Kidney (tissue), 14 donors: ENCODE measurements around the gene TCF12. TPM values are rescaled to one million over a fixed set of nuclear protein-coding genes. Genes with fewer than 3 reads are reported as not detected.

Experiments used
- DNase-seq, 5 donors: peaks; one replicate each; pipeline ENCODE4 v3.0.0-alpha.2; 2013 to 2020
- FAIRE-seq: peaks from 2 replicates; lab custom pipeline; 2012; peaks lifted over from hg19 to GRCh38; lab: Jason Lieb, UNC
- H3K27ac ChIP-seq, 2 donors: one replicate each; pipeline ENCODE4 v1.7.0; 2013; ENCODE audit warnings: low read depth in 2 of 2, low read length in 2 of 2, inconsistent platforms in 1 of 2
- H3K27me3 ChIP-seq: one replicate; pipeline ENCODE4 v1.7.1; 2013; ENCODE audit warnings: low read length, inconsistent platforms; ENCODE audit not compliant: control insufficient read depth, insufficient read depth
- H3K36me3 ChIP-seq, 3 donors: one replicate each; pipeline versions ENCODE4 v1.7.0 to v1.7.1; 2013; ENCODE audit warnings: low read length in 3 of 3, control low read depth in 1 of 3, inconsistent platforms in 1 of 3; ENCODE audit not compliant: insufficient read depth in 3 of 3, control insufficient read depth in 2 of 3
- H3K4me1 ChIP-seq, 3 donors: one replicate each; pipeline versions ENCODE4 v1.7.0 to v1.7.1; 2013; ENCODE audit warnings: low read length in 3 of 3, inconsistent platforms in 1 of 3, low read depth in 1 of 3; ENCODE audit not compliant: control insufficient read depth in 2 of 3, insufficient read depth in 2 of 3
- H3K4me3 ChIP-seq, 3 donors: one replicate each; pipeline versions ENCODE4 v1.7.0 to v1.8.1; 2013; ENCODE audit warnings: low read length in 3 of 3, control low read depth in 1 of 3, inconsistent platforms in 1 of 3
- H3K9ac ChIP-seq, 3 donors: one replicate each; pipeline versions ENCODE4 v1.7.0 to v1.7.1; 2013; ENCODE audit warnings: low read length in 3 of 3, control low read depth in 1 of 3, inconsistent platforms in 1 of 3
- H3K9me3 ChIP-seq, 3 donors: one replicate each; pipeline versions ENCODE4 v1.7.0 to v1.7.1; 2013; ENCODE audit warnings: low read length in 3 of 3, control low read depth in 1 of 3, inconsistent platforms in 1 of 3; ENCODE audit not compliant: control insufficient read depth in 2 of 3, insufficient read depth in 1 of 3
- intact Hi-C: fragments of 100-400 bp; cut with DNase I; formaldehyde crosslinking; loops from one replicate; pipeline ENCODE4 v1.11.1; 2022
- polyA plus RNA-seq: library from polyadenylated mRNA; stranded (reverse); fragments of 350-450 nt; fragmentation: Illumina TruSeq; extraction: RNeasy Lipid Tissue Mini Kit (QIAGEN cat#74804); gene quantifications from one replicate; pipeline ENCODE4 v1.2.3, GENCODE V29; 2014; ENCODE audit warnings: low read depth, low replicate concordance; ENCODE audit not compliant: insufficient read depth
- total RNA-seq: library from RNA; stranded (reverse); fragmentation: NEBNext Ultra II Directional; extraction: Animal tissue kit (Norgen Biotek cat#: 25700); gene quantifications from one replicate; pipeline ENCODE4 v1.2.1, GENCODE V29; 2021
- TF ChIP-seq, protein P1 (sequence below): IDR thresholded peaks from 3 replicates; pipeline ENCODE4 v1.5.1; 2012; ENCODE audit warnings: mild to moderate bottlenecking, moderate library complexity, borderline replicate concordance; ENCODE audit not compliant: insufficient read depth; ENCODE audit errors: extremely low read depth
- donor health status: control.
- donor health status: control.
- donor health status: control.
- donor health status: control.
- donor health status: control.
- donor health status: DM: yes; HTN: yes; CAD: no.
- donor health status: Normal renal cell carcinoma (clear cell type).

The TCF12 gene
- total and polyA plus RNA-seq, 2 donors from 2014 or later: 16.3 to 116 TPM

DNA sequence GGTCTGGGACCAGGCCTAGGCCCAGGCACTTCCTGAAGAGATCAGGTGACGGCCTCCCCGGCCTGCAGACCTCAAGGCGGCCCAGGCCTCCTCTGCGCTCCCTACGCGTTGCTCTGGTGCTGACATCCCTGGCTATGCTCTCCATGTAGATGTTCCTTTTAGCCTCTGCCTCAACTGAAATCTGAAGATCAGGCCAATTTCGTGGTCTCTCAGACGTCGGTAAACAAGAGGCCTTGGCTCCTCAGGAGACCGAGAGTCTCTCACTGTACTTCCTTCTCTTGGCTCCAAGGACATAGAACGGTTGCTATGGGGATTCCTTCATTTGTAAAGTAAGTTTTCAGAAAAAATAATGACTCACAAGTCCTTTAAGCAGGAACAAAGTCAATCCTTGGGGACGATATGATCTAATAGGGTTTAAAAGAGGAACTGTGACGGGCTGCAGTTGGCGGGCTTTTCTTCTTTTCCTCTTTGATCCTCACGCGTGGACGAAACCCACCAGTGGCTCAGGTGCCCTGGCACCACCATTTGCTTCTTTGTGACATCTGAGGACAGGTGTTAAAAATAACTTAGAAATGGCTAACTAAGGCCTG lies 402.3 kb downstream of the TCF12 start:
- H3K27ac ChIP-seq: no peak overlapping the region
- TF ChIP-seq, protein P1, sequence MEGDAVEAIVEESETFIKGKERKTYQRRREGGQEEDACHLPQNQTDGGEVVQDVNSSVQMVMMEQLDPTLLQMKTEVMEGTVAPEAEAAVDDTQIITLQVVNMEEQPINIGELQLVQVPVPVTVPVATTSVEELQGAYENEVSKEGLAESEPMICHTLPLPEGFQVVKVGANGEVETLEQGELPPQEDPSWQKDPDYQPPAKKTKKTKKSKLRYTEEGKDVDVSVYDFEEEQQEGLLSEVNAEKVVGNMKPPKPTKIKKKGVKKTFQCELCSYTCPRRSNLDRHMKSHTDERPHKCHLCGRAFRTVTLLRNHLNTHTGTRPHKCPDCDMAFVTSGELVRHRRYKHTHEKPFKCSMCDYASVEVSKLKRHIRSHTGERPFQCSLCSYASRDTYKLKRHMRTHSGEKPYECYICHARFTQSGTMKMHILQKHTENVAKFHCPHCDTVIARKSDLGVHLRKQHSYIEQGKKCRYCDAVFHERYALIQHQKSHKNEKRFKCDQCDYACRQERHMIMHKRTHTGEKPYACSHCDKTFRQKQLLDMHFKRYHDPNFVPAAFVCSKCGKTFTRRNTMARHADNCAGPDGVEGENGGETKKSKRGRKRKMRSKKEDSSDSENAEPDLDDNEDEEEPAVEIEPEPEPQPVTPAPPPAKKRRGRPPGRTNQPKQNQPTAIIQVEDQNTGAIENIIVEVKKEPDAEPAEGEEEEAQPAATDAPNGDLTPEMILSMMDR: no peak
- H3K36me3 ChIP-seq: no peaks in the 10 kb centered on the region
- FAIRE-seq (no peak), DNase-seq (peak in 2 of 5 donors; percentile 45 to 57)
- H3K4me1 ChIP-seq: peaks cover 0 to 10% (median 0%) of the 10 kb centered on the region in 3 donors
- intact Hi-C loops: no loop called here
- no peak overlapping the region for H3K9ac ChIP-seq
- H3K4me3 ChIP-seq: no peak overlapping the region
- H3K9me3 ChIP-seq: no peaks in the 10 kb centered on the region
- H3K27me3 ChIP-seq: no peaks in the 10 kb centered on the region

DNA sequence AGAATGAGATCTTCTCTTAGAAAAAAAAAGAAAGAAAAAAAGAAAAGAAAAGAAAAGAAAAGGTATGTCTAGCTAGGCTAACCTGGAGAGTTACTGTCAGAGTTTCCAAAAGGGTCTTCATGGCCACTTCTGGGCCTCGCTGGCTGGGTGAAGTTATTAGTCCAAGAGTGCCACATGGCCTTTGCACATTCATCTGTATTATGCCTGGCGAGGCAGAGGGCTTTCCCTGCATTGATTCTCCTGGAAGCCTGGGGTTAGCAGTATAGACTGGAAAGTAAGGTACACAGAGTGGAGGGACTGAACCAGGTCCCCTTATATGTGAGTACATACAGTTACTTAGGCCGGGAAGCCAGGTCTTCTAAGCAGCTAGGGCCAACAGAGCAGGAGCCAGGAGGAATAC lies 403.0 kb downstream of the TCF12 start:
- Histone ChIP-seq H3K4me3 (no peak overlapping the region), H3K27me3 (no peaks in the 10 kb centered on the region), H3K27ac (no peak overlapping the region), H3K9ac (no peak overlapping the region), H3K9me3 (no peaks in the 10 kb centered on the region), H3K36me3 (no peaks in the 10 kb centered on the region), H3K4me1 (peaks cover 0 to 10% (median 0%) of the 10 kb centered on the region in 3 donors)
- DNase-seq: no peak
- intact Hi-C loops: no loop called here
- FAIRE-seq: no peak
- TF ChIP-seq, protein P1: no peak

DNA sequence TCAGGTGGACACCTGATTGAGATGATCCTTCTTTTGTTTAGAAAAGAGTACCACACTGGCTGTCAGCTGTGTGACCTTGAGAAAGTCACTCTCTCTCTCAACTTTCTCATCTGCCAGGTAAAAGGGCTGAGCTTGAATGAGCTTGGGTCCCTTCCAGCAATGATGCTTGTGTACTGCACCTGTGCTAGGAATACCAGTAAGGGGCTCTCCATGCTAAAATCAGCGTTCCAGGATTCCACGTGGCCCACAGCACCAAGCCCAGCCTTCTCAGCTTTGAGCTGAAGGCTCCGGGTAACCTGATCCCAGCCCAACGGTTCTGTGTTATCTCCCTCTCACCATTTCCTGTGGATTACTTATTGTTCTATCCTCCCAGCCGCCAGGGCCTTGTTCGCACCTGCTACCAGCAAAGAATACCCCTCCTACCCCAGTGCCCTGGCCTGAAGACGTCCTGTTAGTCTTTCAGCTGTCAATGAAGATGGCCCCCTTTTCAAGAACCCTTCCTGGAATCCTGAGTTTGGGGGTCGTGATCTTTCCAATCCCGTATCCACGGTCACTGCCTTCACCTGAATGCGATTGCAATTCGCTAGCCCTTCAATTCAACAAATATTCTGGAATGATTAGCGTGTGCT lies 403.6 kb downstream of the TCF12 start:
- Histone ChIP-seq H3K9ac (no peak overlapping the region), H3K27me3 (no peaks in the 10 kb centered on the region), H3K4me1 (peaks cover 0 to 10% (median 0%) of the 10 kb centered on the region in 3 donors), H3K4me3 (no peak overlapping the region), H3K9me3 (no peaks in the 10 kb centered on the region), H3K27ac (no peak overlapping the region), H3K36me3 (no peaks in the 10 kb centered on the region)
- TF ChIP-seq, protein P1: no peak
- FAIRE-seq: no peak
- peak in 1 of 5 donors; percentile 18 for DNase-seq
- intact Hi-C loops: no loop called here
